Transverse colon (tissue), 4 donors: ENCODE results near the gene CLEC18C.
"Not testable (repeated sequence)": the region's sequence is repeated elsewhere in the genome, so short reads cannot be mapped to it uniquely, and the experiment has no call there.

Source experiments
- CTCF ChIP-seq, 5 experiments: fragments of 200-600 bp in 3 of 5; fragments of 450-650 bp in 2 of 5; sonication (generic) in 3 of 5; IDR thresholded peaks; 1 replicate in 2 of 5; 2 replicates in 3 of 5; pipeline ENCODE4 v1.5.1; 2016 to 2017; ENCODE audit warnings: antibody characterized with exemption in 5 of 5, inconsistent platforms in 3 of 5, mild to moderate bottlenecking in 2 of 5, moderate library complexity in 1 of 5
- EP300 ChIP-seq: sonication (generic); formaldehyde crosslinking; IDR thresholded peaks from one replicate; pipeline ENCODE4 v1.6.1; 2017; ENCODE audit warnings: antibody characterized with exemption, low read depth
- POLR2A ChIP-seq: fragments of 450-650 bp; IDR thresholded peaks from one replicate; pipeline ENCODE4 v1.6.1; 2016; ENCODE audit warnings: antibody characterized with exemption, mild to moderate bottlenecking, moderate library complexity
- POLR2AphosphoS5 ChIP-seq, 3 donors: sonication (generic); formaldehyde crosslinking; IDR thresholded peaks; one replicate each; pipeline ENCODE4 v1.6.1; 2016; ENCODE audit warnings: antibody characterized with exemption in 3 of 3

DNA sequence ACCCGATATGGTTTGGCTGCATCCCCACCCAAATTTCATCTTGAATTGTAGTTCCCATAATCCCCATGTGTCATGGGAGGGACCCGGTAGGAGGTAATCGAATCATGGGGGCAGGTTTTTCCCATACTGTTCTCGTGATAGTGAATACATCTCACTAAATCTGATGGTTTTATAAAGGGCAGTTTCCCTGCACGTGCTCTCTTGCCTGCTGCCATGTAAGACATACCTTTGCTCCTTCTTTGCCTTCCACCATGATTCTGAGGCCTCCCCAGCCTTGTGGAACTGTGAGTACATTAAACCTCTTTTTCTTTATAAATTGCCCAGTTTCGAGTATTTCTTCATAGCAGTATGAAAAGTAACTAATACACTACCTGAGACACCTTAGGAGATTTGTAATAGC, 32.8 kb downstream of the CLEC18C start:
- TF ChIP-seq CTCF (IDR thresholded peaks at IDR 0.05); POLR2A; EP300; POLR2AphosphoS5 (IDR thresholded peaks at IDR 0.05): not testable (repeated sequence)
